ENCODE data around the gene PLXNA2. TPM values are rescaled to one million over a fixed set of nuclear protein-coding genes. Genes with fewer than 3 reads are reported as not detected.

The PLXNA2 gene
- total and polyA plus RNA-seq, 7 donors, result 4.4 to 33.6 (median 20.8) TPM

DNA sequence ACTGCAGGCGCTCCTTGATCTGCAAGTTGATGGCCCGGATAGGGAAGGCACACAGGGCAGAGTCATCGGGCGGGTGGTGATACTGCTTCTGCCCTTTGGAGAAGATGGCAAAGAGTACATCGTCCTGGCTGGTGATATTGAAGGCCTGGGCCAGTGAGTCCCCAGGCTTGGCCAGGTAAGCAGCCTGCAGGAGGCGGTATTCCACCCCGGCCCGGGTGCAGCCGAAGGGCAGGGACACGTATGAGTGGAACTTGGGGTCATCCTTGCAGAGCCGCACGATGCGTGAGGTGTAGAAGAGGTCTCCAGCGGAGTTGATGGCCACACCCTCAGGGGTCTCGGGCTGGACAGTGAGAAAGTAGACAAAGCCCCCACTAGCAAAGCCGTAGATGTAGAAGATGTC is 27.4 kb downstream of the PLXNA2 start:
- whole genome bisulfite sequencing, 3 donors, result 94 to 96% (median 95%) methylated on average over 16 of the region's 16 CpGs
- intact Hi-C loops (cut with DNase I), result no loop called here
- H3K4me1 ChIP-seq, result peaks cover 65% of the 10 kb centered on the region
- H3K9me3 ChIP-seq, result no peaks in the 10 kb centered on the region
- H3K36me3 ChIP-seq (ENCODE audit: insufficient read depth in 1 of 2, low read depth in 1 of 2), result peaks cover 9 to 35% of the 10 kb centered on the region in 2 donors
- no peaks in the 10 kb centered on the region for H3K27me3 ChIP-seq (ENCODE audit: insufficient read depth in 3 of 3, low read length in 2 of 3)
- ATAC-seq (no peak), DNase-seq (no peak)
- TF ChIP-seq CTCF (IDR thresholded peaks at IDR 0.05), result no peak
- H3K27ac ChIP-seq, result no peak overlapping the region
- no peak overlapping the region for H3K4me3 ChIP-seq

DNA sequence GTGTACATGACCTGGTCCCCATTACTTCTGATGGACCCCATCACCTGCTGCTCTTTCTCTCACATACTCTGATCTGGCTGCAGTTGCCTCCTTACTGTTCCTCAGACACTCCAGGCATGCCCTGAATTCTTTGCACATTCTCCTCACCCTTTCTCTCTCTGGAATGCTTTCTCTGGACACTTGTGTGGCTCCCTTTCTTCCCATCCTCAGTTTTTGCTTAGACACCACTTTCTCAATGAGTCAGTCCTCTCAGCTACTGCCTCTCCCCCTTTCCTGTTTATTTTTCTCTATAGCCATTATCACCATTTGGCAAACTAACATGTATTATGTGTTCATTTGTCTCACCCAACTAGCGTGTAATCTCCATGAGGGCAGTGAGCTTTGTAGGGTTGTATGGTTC is 28.1 kb downstream of the PLXNA2 start:
- intact Hi-C loops (cut with DNase I), result no loop called here
- peaks cover 60% of the 10 kb centered on the region for H3K4me1 ChIP-seq
- peaks cover 9 to 35% of the 10 kb centered on the region in 2 donors for H3K36me3 ChIP-seq (ENCODE audit: insufficient read depth in 1 of 2, low read depth in 1 of 2)
- TF ChIP-seq CTCF (IDR thresholded peaks at IDR 0.05), result no peak
- no peak overlapping the region for H3K4me3 ChIP-seq
- DNase-seq (no peak), ATAC-seq (no peak)
- no peak overlapping the region for H3K27ac ChIP-seq
- WGBS, 3 donors, result 77 to 97% (median 83%) methylated on average over 1 of the region's 1 CpG
- no peaks in the 10 kb centered on the region for H3K9me3 ChIP-seq
- H3K27me3 ChIP-seq (ENCODE audit: insufficient read depth in 3 of 3, low read length in 2 of 3), result no peaks in the 10 kb centered on the region

GRCh38 chr1:208215393-208215792 is 28.8 kb downstream of the PLXNA2 start:
- peaks cover 9 to 35% of the 10 kb centered on the region in 2 donors for H3K36me3 ChIP-seq (ENCODE audit: insufficient read depth in 1 of 2, low read depth in 1 of 2)
- no peak for TF ChIP-seq CTCF (IDR thresholded peaks at IDR 0.05)
- H3K4me1 ChIP-seq, result peaks cover 53% of the 10 kb centered on the region
- H3K9me3 ChIP-seq, result no peaks in the 10 kb centered on the region
- H3K27me3 ChIP-seq (ENCODE audit: insufficient read depth in 3 of 3, low read length in 2 of 3), result no peaks in the 10 kb centered on the region
- H3K27ac ChIP-seq, result no peak overlapping the region
- intact Hi-C loops (cut with DNase I), result no loop called here
- DNase-seq (no peak), ATAC-seq (no peak)
- H3K4me3 ChIP-seq, result no peak overlapping the region

DNA sequence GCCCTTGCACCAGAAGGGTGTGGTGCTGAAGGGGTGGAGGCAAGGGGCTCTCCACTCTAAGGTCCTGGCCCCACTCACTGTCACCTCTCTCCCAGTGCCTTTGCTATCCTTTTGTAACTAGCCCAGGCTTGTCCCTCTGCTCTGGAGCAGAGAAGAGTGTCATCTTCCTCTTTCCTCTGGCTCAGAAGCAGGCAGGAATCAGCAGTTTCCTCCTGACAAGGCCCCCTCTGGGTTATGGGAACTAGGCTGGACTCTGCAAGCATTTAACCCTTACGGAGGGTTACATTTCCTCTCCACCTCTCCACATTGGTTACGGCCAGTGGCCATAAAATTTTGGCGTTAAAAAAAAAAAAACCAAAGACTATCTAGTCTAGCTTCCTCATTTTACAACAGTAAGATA is 30.4 kb downstream of the PLXNA2 start:
- no peak for TF ChIP-seq CTCF (IDR thresholded peaks at IDR 0.05)
- Histone ChIP-seq H3K36me3 (ENCODE audit: insufficient read depth in 1 of 2, low read depth in 1 of 2) (peaks cover 9 to 49% of the 10 kb centered on the region in 2 donors), H3K4me1 (peaks cover 37% of the 10 kb centered on the region), H3K9me3 (no peaks in the 10 kb centered on the region), H3K4me3 (no peak overlapping the region), H3K27me3 (ENCODE audit: insufficient read depth in 3 of 3, low read length in 2 of 3) (no peaks in the 10 kb centered on the region), H3K27ac (no peak overlapping the region)
- 47 to 66% (median 58%) methylated on average over 3 of the region's 3 CpGs for WGBS, 3 donors
- intact Hi-C loops (cut with DNase I), result no loop called here
- DNase-seq, result no peak
- ATAC-seq, result peak in 1 of 4 donors; percentile 24

- Histone ChIP-seq H3K27me3 (ENCODE audit: insufficient read depth in 3 of 3, low read length in 2 of 3) (no peaks in the 10 kb centered on the region), H3K27ac (no peak overlapping the region), H3K4me1 (peaks cover 28% of the 10 kb centered on the region), H3K36me3 (ENCODE audit: insufficient read depth in 1 of 2, low read depth in 1 of 2) (peaks cover 9 to 58% of the 10 kb centered on the region in 2 donors), H3K4me3 (no peak overlapping the region), H3K9me3 (no peaks in the 10 kb centered on the region)
- 94 to 100% (median 96%) methylated on average over 1 of the region's 1 CpG for WGBS, 3 donors
- TF ChIP-seq CTCF (IDR thresholded peaks at IDR 0.05), result no peak
- ATAC-seq, result no peak
- intact Hi-C loops (cut with DNase I), result no loop called here
- no peak for DNase-seq
These were observed 31.3 kb downstream of the PLXNA2 start for GRCh38 chr1:208212893-208213292.

Measured in psoas muscle (tissue), 8 donors.